Measurements from ENCODE around the gene MT2A.

DNA sequence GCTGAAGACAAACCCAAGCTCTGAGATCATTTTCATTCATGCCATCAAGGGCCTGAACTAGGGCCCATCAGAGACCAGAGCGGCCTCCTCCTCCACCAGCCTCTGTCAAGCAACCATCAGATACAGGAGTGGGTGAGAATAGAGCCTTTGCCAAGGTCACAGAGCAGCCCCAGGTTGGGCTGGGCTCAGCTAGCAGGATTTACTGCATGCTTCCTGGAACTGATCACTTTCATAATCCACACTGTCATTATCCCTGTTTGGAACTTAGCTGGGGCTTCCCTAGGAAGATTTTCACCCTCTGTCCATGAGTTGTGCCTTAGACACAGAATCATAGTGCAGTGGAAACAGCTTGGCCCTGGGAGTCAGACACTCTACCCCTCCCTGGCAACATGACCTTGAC is 38.4 kb upstream of the MT2A start:
- TF ChIP-seq, protein P1, sequence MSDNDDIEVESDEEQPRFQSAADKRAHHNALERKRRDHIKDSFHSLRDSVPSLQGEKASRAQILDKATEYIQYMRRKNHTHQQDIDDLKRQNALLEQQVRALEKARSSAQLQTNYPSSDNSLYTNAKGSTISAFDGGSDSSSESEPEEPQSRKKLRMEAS (IDR thresholded peaks at IDR 0.05; ENCODE audit: low read depth, low read length): no peak
- TF ChIP-seq SPI1 (IDR thresholded peaks at IDR 0.05; ENCODE audit: borderline replicate concordance, insufficient read depth, low read depth, low read length) (no peak), BACH1 (IDR thresholded peaks at IDR 0.05; ENCODE audit: borderline replicate concordance) (no peak), YY1 (IDR thresholded peaks at IDR 0.05; ENCODE audit: low read depth, low read length) (no peak), MTA2 (IDR thresholded peaks at IDR 0.05; ENCODE audit: low read depth) (no peak), MYC (IDR thresholded peaks at IDR 0.05; ENCODE audit: insufficient read depth, insufficient read length, insufficient replicate concordance, low read length, severe bottlenecking) (no peak), IKZF1 (conservative IDR thresholded peaks at IDR 0.05) (no peak), CEBPZ (IDR thresholded peaks at IDR 0.05; ENCODE audit: low read depth, low read length) (no peak), PAX8 (IDR thresholded peaks at IDR 0.05) (no peak)
- TF ChIP-seq, protein P2, sequence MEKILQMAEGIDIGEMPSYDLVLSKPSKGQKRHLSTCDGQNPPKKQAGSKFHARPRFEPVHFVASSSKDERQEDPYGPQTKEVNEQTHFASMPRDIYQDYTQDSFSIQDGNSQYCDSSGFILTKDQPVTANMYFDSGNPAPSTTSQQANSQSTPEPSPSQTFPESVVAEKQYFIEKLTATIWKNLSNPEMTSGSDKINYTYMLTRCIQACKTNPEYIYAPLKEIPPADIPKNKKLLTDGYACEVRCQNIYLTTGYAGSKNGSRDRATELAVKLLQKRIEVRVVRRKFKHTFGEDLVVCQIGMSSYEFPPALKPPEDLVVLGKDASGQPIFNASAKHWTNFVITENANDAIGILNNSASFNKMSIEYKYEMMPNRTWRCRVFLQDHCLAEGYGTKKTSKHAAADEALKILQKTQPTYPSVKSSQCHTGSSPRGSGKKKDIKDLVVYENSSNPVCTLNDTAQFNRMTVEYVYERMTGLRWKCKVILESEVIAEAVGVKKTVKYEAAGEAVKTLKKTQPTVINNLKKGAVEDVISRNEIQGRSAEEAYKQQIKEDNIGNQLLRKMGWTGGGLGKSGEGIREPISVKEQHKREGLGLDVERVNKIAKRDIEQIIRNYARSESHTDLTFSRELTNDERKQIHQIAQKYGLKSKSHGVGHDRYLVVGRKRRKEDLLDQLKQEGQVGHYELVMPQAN (conservative IDR thresholded peaks at IDR 0.05): no peak

Measured in GM12878 (cell line).